ENCODE data around the gene CD19. TPM values are rescaled to one million over a fixed set of nuclear protein-coding genes. Genes with fewer than 3 reads are reported as not detected.
"Not testable (repeated sequence)": the region's sequence is repeated elsewhere in the genome, so short reads cannot be mapped to it uniquely, and the experiment has no call there.

The CD19 gene
- total and polyA plus RNA-seq, 2 donors (not counting 1 experiment from before 2014, with no cell fraction given) = under 0.01 to 0.05 TPM

DNA sequence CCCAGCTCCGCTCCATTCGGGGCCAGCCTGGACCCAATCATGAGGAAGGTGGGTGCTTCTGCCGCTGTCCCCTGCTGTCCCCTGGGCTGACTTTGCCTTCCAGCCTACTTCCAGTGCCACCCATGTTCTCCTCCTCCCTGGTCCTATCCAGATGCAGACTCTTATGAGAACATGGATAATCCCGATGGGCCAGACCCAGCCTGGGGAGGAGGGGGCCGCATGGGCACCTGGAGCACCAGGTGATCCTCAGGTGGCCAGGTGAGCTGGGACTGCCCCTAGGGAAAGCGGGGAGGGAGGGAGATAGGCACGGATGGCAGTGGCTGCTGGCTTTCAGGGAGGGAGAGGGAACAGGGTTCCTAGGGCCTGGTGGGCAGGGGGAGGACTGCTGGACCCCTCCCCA, 7.0 kb downstream of the CD19 start:
- TF ChIP-seq, protein P1, sequence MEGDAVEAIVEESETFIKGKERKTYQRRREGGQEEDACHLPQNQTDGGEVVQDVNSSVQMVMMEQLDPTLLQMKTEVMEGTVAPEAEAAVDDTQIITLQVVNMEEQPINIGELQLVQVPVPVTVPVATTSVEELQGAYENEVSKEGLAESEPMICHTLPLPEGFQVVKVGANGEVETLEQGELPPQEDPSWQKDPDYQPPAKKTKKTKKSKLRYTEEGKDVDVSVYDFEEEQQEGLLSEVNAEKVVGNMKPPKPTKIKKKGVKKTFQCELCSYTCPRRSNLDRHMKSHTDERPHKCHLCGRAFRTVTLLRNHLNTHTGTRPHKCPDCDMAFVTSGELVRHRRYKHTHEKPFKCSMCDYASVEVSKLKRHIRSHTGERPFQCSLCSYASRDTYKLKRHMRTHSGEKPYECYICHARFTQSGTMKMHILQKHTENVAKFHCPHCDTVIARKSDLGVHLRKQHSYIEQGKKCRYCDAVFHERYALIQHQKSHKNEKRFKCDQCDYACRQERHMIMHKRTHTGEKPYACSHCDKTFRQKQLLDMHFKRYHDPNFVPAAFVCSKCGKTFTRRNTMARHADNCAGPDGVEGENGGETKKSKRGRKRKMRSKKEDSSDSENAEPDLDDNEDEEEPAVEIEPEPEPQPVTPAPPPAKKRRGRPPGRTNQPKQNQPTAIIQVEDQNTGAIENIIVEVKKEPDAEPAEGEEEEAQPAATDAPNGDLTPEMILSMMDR (conservative IDR thresholded peaks at IDR 0.05 in 1 of 2, IDR thresholded peaks at IDR 0.05 in 1 of 2; ENCODE audit: low read depth in 1 of 2, low read length in 2 of 2) = no peak
- no peak for TF ChIP-seq EZH2 (IDR thresholded peaks at IDR 0.05; ENCODE audit: low read length, missing control alignments)
- Histone ChIP-seq H3K4me2 (ENCODE audit: extremely low read depth, insufficient read depth, low read length) (no peak overlapping the region), H4K20me1 (ENCODE audit: control insufficient read depth, extremely low read depth, insufficient read depth, low read length) (no peaks in the 10 kb centered on the region), H3K4me3 (replicated peaks in 1 of 4; ENCODE audit: control extremely low read depth in 1 of 4, insufficient read depth in 1 of 4, low read depth in 3 of 4, low read length in 4 of 4) (no peak overlapping the region), H3K9me3 (ENCODE audit: control insufficient read depth, insufficient read depth, low read depth, low read length) (no peaks in the 10 kb centered on the region), H3K4me1 (ENCODE audit: control insufficient read depth, extremely low read depth, insufficient read depth, low read length) (no peaks in the 10 kb centered on the region), H3K79me2 (ENCODE audit: control insufficient read depth, insufficient read depth, low read length) (no peaks in the 10 kb centered on the region), H3K27ac (ENCODE audit: insufficient read depth, low read length) (no peak overlapping the region), H3K9ac (ENCODE audit: insufficient read depth, low read length) (no peak overlapping the region), H3K27me3 (ENCODE audit: control insufficient read depth, insufficient read depth, low read length) (no peaks in the 10 kb centered on the region), H3K36me3 (ENCODE audit: control insufficient read depth, insufficient read depth, low read length) (no peaks in the 10 kb centered on the region), H2AFZ (ENCODE audit: low read length) (no peak overlapping the region)
- DNase-seq (ENCODE audit: low read depth in 2 of 2) = no peak

DNA sequence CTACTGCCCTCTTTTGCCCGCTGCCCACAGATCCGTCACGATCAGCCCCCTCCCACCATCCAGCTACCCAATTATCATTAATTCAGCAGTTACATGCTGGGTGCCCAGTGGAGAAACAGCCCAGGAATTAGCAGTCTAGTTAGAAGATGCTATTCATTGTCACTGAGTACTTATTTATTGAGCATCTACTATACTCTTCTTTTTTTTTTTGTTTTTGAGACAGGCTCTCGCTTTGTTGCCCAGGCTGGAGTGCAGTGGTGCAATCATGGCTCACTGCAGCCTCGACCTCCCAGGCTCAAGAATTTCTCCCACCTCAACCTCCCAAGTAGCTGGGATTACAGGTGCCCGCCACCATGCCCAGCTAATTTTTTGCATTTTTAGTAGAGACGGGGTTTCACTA, 8.1 kb downstream of the CD19 start:
- H3K4me3 ChIP-seq (replicated peaks in 1 of 4; ENCODE audit: control extremely low read depth in 1 of 4, insufficient read depth in 1 of 4, low read depth in 3 of 4, low read length in 4 of 4); H4K20me1 ChIP-seq (ENCODE audit: control insufficient read depth, extremely low read depth, insufficient read depth, low read length): not testable (repeated sequence)

DNA sequence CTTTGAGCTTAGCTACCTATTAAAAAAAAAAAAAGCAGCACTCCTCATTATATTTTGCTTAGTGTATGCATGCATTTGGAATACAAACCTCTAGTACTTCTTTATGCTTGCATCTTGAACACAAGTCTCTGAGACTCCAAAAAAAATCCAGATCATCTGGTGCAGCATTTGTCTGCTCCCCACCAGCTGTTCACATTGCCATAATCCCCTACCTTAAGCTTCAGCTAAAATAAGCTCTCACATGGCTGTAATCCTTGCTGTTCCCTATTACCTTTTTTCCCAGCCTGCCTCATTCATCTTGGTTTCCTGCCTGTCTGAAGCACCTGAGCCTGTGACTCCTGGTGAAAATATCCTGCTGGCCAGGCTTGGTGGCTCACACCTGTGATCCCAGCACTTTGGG, 11.5 kb downstream of the CD19 start:
- Histone ChIP-seq H3K4me3 (replicated peaks in 1 of 4; ENCODE audit: control extremely low read depth in 1 of 4, insufficient read depth in 1 of 4, low read depth in 3 of 4, low read length in 4 of 4) (no peak overlapping the region), H4K20me1 (ENCODE audit: control insufficient read depth, extremely low read depth, insufficient read depth, low read length) (no peaks in the 10 kb centered on the region), H3K79me2 (ENCODE audit: control insufficient read depth, insufficient read depth, low read length) (no peaks in the 10 kb centered on the region), H3K4me2 (ENCODE audit: extremely low read depth, insufficient read depth, low read length) (no peak overlapping the region), H3K9ac (ENCODE audit: insufficient read depth, low read length) (no peak overlapping the region), H3K4me1 (ENCODE audit: control insufficient read depth, extremely low read depth, insufficient read depth, low read length) (peaks cover 5% of the 10 kb centered on the region), H3K27me3 (ENCODE audit: control insufficient read depth, insufficient read depth, low read length) (no peaks in the 10 kb centered on the region), H2AFZ (ENCODE audit: low read length) (no peak overlapping the region), H3K9me3 (ENCODE audit: control insufficient read depth, insufficient read depth, low read depth, low read length) (no peaks in the 10 kb centered on the region), H3K36me3 (ENCODE audit: control insufficient read depth, insufficient read depth, low read length) (no peaks in the 10 kb centered on the region), H3K27ac (ENCODE audit: insufficient read depth, low read length) (no peak overlapping the region)
- DNase-seq (ENCODE audit: low read depth in 2 of 2) = no peak
- TF ChIP-seq EZH2 (IDR thresholded peaks at IDR 0.05; ENCODE audit: low read length, missing control alignments) = no peak
- TF ChIP-seq, protein P1 (conservative IDR thresholded peaks at IDR 0.05 in 1 of 2, IDR thresholded peaks at IDR 0.05 in 1 of 2; ENCODE audit: low read depth in 1 of 2, low read length in 2 of 2) = no peak

More for the DNA sequence above, 8.1 kb downstream of the CD19 start:
- not testable (repeated sequence) for H2AFZ ChIP-seq (ENCODE audit: low read length); DNase-seq (ENCODE audit: low read depth in 2 of 2); H3K4me2 ChIP-seq (ENCODE audit: extremely low read depth, insufficient read depth, low read length); H3K9ac ChIP-seq (ENCODE audit: insufficient read depth, low read length); H3K79me2 ChIP-seq (ENCODE audit: control insufficient read depth, insufficient read depth, low read length); H3K27me3 ChIP-seq (ENCODE audit: control insufficient read depth, insufficient read depth, low read length); H3K36me3 ChIP-seq (ENCODE audit: control insufficient read depth, insufficient read depth, low read length); H3K4me1 ChIP-seq (ENCODE audit: control insufficient read depth, extremely low read depth, insufficient read depth, low read length); H3K9me3 ChIP-seq (ENCODE audit: control insufficient read depth, insufficient read depth, low read depth, low read length); H3K27ac ChIP-seq (ENCODE audit: insufficient read depth, low read length)
